ENCODE measurements around the gene CSMD2.

CSMD2 gene

GRCh38 chr1:34053660-34054059 is 111.4 kb downstream of the CSMD2 start:
- TF ChIP-seq REST (IDR thresholded peaks at IDR 0.05; ENCODE audit: insufficient read depth in 1 of 2, low read depth in 2 of 2, low read length in 2 of 2) (no peak), SIN3A (IDR thresholded peaks at IDR 0.05; ENCODE audit: borderline replicate concordance, insufficient read depth, low read length) (no peak), POLR2AphosphoS5 (IDR thresholded peaks at IDR 0.05; ENCODE audit: low read depth, low read length) (no peak), TAF1 (IDR thresholded peaks at IDR 0.05; ENCODE audit: borderline replicate concordance, insufficient read depth, low read length) (no peak), FOXP2 (optimal IDR thresholded peaks at IDR 0.05; ENCODE audit: borderline replicate concordance, extremely low read depth, extremely low read length, insufficient read depth) (no peak)

GRCh38 chr1:34052565-34052964 is 112.5 kb downstream of the CSMD2 start:
- TF ChIP-seq TAF1 (IDR thresholded peaks at IDR 0.05; ENCODE audit: borderline replicate concordance, insufficient read depth, low read length): no peak
- TF ChIP-seq FOXP2 (optimal IDR thresholded peaks at IDR 0.05; ENCODE audit: borderline replicate concordance, extremely low read depth, extremely low read length, insufficient read depth): no peak
- no peak for TF ChIP-seq SIN3A (IDR thresholded peaks at IDR 0.05; ENCODE audit: borderline replicate concordance, insufficient read depth, low read length)
- no peak for TF ChIP-seq REST (IDR thresholded peaks at IDR 0.05; ENCODE audit: insufficient read depth in 1 of 2, low read depth in 2 of 2, low read length in 2 of 2)
- no peak for TF ChIP-seq POLR2AphosphoS5 (IDR thresholded peaks at IDR 0.05; ENCODE audit: low read depth, low read length)

- TF ChIP-seq POLR2AphosphoS5 (IDR thresholded peaks at IDR 0.05; ENCODE audit: low read depth, low read length) (no peak), REST (IDR thresholded peaks at IDR 0.05; ENCODE audit: insufficient read depth in 1 of 2, low read depth in 2 of 2, low read length in 2 of 2) (no peak), TAF1 (IDR thresholded peaks at IDR 0.05; ENCODE audit: borderline replicate concordance, insufficient read depth, low read length) (no peak), FOXP2 (optimal IDR thresholded peaks at IDR 0.05; ENCODE audit: borderline replicate concordance, extremely low read depth, extremely low read length, insufficient read depth) (no peak), SIN3A (IDR thresholded peaks at IDR 0.05; ENCODE audit: borderline replicate concordance, insufficient read depth, low read length) (no peak)
These were observed 114.1 kb downstream of the CSMD2 start for GRCh38 chr1:34050709-34051485.

GRCh38 chr1:34049994-34050393 is 115.0 kb downstream of the CSMD2 start:
- TF ChIP-seq FOXP2 (optimal IDR thresholded peaks at IDR 0.05; ENCODE audit: borderline replicate concordance, extremely low read depth, extremely low read length, insufficient read depth) (no peak), SIN3A (IDR thresholded peaks at IDR 0.05; ENCODE audit: borderline replicate concordance, insufficient read depth, low read length) (no peak), TAF1 (IDR thresholded peaks at IDR 0.05; ENCODE audit: borderline replicate concordance, insufficient read depth, low read length) (no peak), POLR2AphosphoS5 (IDR thresholded peaks at IDR 0.05; ENCODE audit: low read depth, low read length) (no peak), REST (IDR thresholded peaks at IDR 0.05; ENCODE audit: insufficient read depth in 1 of 2, low read depth in 2 of 2, low read length in 2 of 2) (no peak)

All from PFSK-1 (cell line).